Keratinocyte (primary cell): ENCODE data around the gene HDAC10. TPM values are rescaled to one million over a fixed set of nuclear protein-coding genes. Genes with fewer than 3 reads are reported as not detected.

Source experiments
- DNase-seq: peaks from one replicate; pipeline ENCODE4 v3.0.0-alpha.2; 2011; ENCODE audit warnings: low read depth, missing footprints, low spot score
- FAIRE-seq: peaks from 2 replicates; lab custom pipeline; 2011; peaks lifted over from hg19 to GRCh38; lab: Jason Lieb, UNC
- H2AFZ ChIP-seq: 2 replicates; pipeline ENCODE4 v1.6.0; 2012; ENCODE audit warnings: low read length, control low read depth, inconsistent platforms; ENCODE audit not compliant: control insufficient read depth
- H3K27ac ChIP-seq: 2 replicates; pipeline ENCODE4 v1.5.1; 2011; ENCODE audit warnings: low read length; ENCODE audit not compliant: control insufficient read depth, insufficient read depth
- H3K27me3 ChIP-seq: 3 replicates; pipeline ENCODE4 v1.6.0; 2011; ENCODE audit warnings: low read length; ENCODE audit not compliant: control insufficient read depth, insufficient read depth; ENCODE audit errors: extremely low read depth
- H3K36me3 ChIP-seq, 2 experiments: 2 replicates in 1 of 2; 3 replicates in 1 of 2; pipeline ENCODE4 v1.5.1; 2011; ENCODE audit warnings: low read length in 2 of 2, mild to moderate bottlenecking in 1 of 2; ENCODE audit not compliant: control insufficient read depth in 2 of 2, insufficient read depth in 2 of 2; ENCODE audit errors: extremely low read depth in 1 of 2
- H3K4me1 ChIP-seq: 3 replicates; pipeline ENCODE4 v1.5.1; 2011; ENCODE audit warnings: low read length; ENCODE audit not compliant: control insufficient read depth, insufficient read depth; ENCODE audit errors: extremely low read depth
- H3K4me2 ChIP-seq: 3 replicates; pipeline ENCODE4 v1.6.0; 2011; ENCODE audit warnings: low read depth, low read length; ENCODE audit not compliant: control insufficient read depth, insufficient read depth; ENCODE audit errors: extremely low read depth
- H3K4me3 ChIP-seq, 3 experiments: fragments of 200-600 bp in 1 of 3; sonication (generic) in 1 of 3; 2 replicates in 2 of 3; 3 replicates in 1 of 3; pipeline ENCODE4 v1.5.1; 2011 to 2016; ENCODE audit warnings: low read length in 3 of 3, mild to moderate bottlenecking in 3 of 3, control low read depth in 2 of 3, inconsistent platforms in 1 of 3, low read depth in 1 of 3, mixed read lengths in 1 of 3, mixed run types in 1 of 3, moderate library complexity in 1 of 3; ENCODE audit not compliant: control insufficient read depth in 2 of 3, insufficient read depth in 2 of 3; ENCODE audit errors: extremely low read depth in 1 of 3
- H3K79me2 ChIP-seq: 2 replicates; pipeline ENCODE4 v1.6.0; 2012; ENCODE audit warnings: low read length; ENCODE audit not compliant: control insufficient read depth, insufficient read depth
- H3K9ac ChIP-seq: 3 replicates; pipeline ENCODE4 v1.6.0; 2011; ENCODE audit warnings: low read length; ENCODE audit not compliant: control insufficient read depth, insufficient read depth; ENCODE audit errors: extremely low read depth
- H3K9me1 ChIP-seq: 3 replicates; pipeline ENCODE4 v1.6.0; 2011; ENCODE audit warnings: low read length; ENCODE audit not compliant: control insufficient read depth, insufficient read depth; ENCODE audit errors: extremely low read depth
- H3K9me3 ChIP-seq: 2 replicates; pipeline ENCODE4 v1.5.1; 2012; ENCODE audit warnings: low read depth, low read length; ENCODE audit not compliant: control insufficient read depth
- H4K20me1 ChIP-seq: 3 replicates; pipeline ENCODE4 v1.6.0; 2011; ENCODE audit warnings: low read length; ENCODE audit not compliant: control insufficient read depth, insufficient read depth; ENCODE audit errors: extremely low read depth
- CTCF ChIP-seq, 3 experiments: IDR thresholded peaks in 1 of 3; conservative IDR thresholded peaks in 1 of 3; optimal IDR thresholded peaks in 1 of 3; 2 replicates in 2 of 3; 3 replicates in 1 of 3; pipeline versions ENCODE3 to v1.5.1; 2011; ENCODE audit warnings: low read length in 3 of 3, mild to moderate bottlenecking in 3 of 3, moderate library complexity in 2 of 3, control low read depth in 1 of 3, inconsistent platforms in 1 of 3; ENCODE audit not compliant: insufficient read depth in 2 of 3; ENCODE audit errors: extremely low read depth in 1 of 3
- EZH2 ChIP-seq: IDR thresholded peaks from one replicate; pipeline ENCODE4 v1.6.1; 2012; ENCODE audit warnings: inconsistent platforms, mild to moderate bottlenecking, low read length, moderate library complexity
- dilution Hi-C: fragments of 300-500 bp; cut with MboI; formaldehyde crosslinking; loops from one replicate; pipeline ENCODE4 v1.7.0; 2020; ENCODE audit warnings: low sequenced_read_pairs; ENCODE audit not compliant: extremely low pct_ligation_motif_present
- polyA plus RNA-seq, 5 experiments: library from polyadenylated mRNA; depleted of rRNA in 3 of 5; stranded (reverse) in 3 of 5; stranded (forward) in 1 of 5; unstranded in 1 of 5; fragments of >200 nt; gene quantifications; 1 replicate in 1 of 5; 2 replicates in 3 of 5; 3 replicates in 1 of 5; pipeline versions ENCODE4 v1.2.1 to v1.2.3, GENCODE V29; 2011 to 2012; ENCODE audit warnings: missing spikeins in 2 of 5, low read depth in 1 of 5, low replicate concordance in 1 of 5

HDAC10 gene
- polyA plus RNA-seq, 1 donor (not counting 4 experiments of a cell fraction or from before 2014, with no cell fraction given) = 4.7 TPM

DNA sequence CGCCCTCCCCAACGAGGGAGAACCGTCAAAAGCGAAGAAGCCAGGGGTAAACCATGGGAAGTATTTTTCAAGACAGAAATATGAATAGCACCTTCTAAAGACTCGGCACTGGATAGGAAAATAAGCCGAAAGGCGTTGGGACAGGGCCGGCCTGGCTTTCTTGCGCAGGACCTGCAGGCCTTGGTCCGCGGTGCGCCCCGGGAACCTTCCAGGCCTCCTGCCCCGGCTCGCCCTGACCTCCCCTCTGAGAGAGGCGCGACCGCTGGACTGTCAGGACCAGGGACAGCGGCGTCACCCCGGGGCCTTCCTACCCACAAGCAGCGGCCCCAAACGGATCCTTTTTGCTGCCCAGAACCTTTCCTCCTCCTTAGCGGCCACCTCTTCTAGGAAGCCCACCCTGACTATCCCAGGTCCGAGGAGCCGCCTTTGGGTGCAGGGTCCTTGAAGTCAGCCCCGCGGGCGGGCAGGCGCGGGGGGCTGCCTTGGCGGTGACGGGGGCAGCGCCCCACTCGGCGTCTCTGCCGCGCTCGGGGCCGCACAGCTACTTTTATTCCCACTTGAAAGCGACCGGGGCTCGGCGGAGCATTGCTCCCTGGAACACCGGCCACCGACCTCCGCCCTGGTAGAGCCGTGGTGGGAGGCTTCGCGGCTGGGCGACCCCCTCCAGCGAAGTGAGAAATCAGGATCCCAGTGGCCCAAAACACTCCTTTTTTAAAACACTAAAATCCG lies 19.8 kb upstream of the HDAC10 start:
- peaks cover 6% of the 10 kb centered on the region for H4K20me1 ChIP-seq
- peaks cover 20% of the 10 kb centered on the region for H3K4me1 ChIP-seq
- H3K9ac ChIP-seq = no peak overlapping the region
- DNase-seq (no peak), FAIRE-seq (no peak)
- H3K27ac ChIP-seq = no peak overlapping the region
- peak overlapping the region; percentile 44 to 74 (median 59) for H3K4me3 ChIP-seq
- no peaks in the 10 kb centered on the region for H3K79me2 ChIP-seq
- no peak overlapping the region for H2AFZ ChIP-seq
- no peaks in the 10 kb centered on the region for H3K9me1 ChIP-seq
- peaks cover 5% of the 10 kb centered on the region for H3K27me3 ChIP-seq
- dilution Hi-C loops = no loop called here
- no peaks in the 10 kb centered on the region for H3K9me3 ChIP-seq
- peaks cover 11 to 16% of the 10 kb centered on the region in 2 experiments for H3K36me3 ChIP-seq
- no peak for TF ChIP-seq CTCF (optimal IDR thresholded peaks at IDR 0.05 in 1 of 3, IDR thresholded peaks at IDR 0.05 in 1 of 3, conservative IDR thresholded peaks at IDR 0.05 in 1 of 3; ENCODE audit: extremely low read depth in 1 of 3, insufficient read depth in 2 of 3, low read length in 3 of 3)
- TF ChIP-seq EZH2 = peak; percentile 46
- peak overlapping the region; percentile 87 for H3K4me2 ChIP-seq

DNA sequence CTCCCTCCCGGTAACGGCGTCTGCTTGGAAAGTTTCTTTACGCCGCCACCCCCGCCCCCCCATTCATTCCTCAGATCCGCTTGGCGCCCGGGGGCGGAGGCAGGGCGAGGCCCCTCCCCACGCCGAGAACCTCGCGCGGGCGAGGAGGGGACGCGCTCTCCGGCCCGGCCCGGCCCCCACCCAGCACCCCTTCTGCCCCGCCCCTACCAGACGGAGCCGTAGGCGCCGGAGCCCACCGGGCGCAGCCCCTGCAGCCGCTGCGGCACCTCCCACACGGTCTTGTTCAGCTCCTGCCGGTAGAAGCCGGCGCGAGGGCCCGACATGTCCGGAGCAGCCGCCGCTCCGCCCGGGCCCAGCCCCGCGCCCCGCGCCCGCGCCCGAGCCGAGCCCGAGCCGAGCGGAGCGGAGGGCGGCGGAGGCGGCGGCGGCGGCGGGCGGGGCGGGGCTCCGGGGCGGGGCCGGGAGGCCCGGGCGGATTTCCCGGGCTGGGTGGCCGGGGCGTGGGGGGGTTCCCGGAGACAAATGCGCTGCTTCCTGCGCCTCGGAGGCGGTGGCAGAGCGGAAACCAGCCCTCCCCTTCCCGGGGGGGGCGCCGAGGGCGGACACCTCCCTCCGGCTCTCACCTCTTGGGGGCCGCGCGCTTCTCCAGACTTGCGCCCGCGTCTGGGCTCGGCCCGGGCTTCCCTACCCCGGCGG lies 19.1 kb upstream of the HDAC10 start, which contains the start of gene MAPK11:
Gene MAPK11, minus strand, starts transcription at position 411 of the 696 bp plus-strand sequence. Its CDS starts 88 bp downstream, at position 323.
- Histone ChIP-seq H3K36me3 (peaks cover 4 to 11% of the 10 kb centered on the region in 2 experiments), H3K4me1 (peaks cover 20% of the 10 kb centered on the region), H3K9me1 (no peaks in the 10 kb centered on the region), H3K79me2 (no peaks in the 10 kb centered on the region), H3K27me3 (peaks cover 5% of the 10 kb centered on the region), H3K4me2 (peak within 1 kb of the TSS; percentile 87), H3K9ac (peak within 1 kb of the TSS; percentile 15), H2AFZ (no peak within 1 kb of the TSS), H4K20me1 (peaks cover 6% of the 10 kb centered on the region), H3K9me3 (no peaks in the 10 kb centered on the region), H3K4me3 (peak within 1 kb of the TSS; percentile 44 to 74 (median 59)), H3K27ac (no peak within 1 kb of the TSS)
- no peak for TF ChIP-seq CTCF (optimal IDR thresholded peaks at IDR 0.05 in 1 of 3, IDR thresholded peaks at IDR 0.05 in 1 of 3, conservative IDR thresholded peaks at IDR 0.05 in 1 of 3; ENCODE audit: extremely low read depth in 1 of 3, insufficient read depth in 2 of 3, low read length in 3 of 3)
- no peak for TF ChIP-seq EZH2
- dilution Hi-C loops = no loop called here
- FAIRE-seq = no peak
- no peak for DNase-seq
